ENCODE results near the gene RAPGEF1. TPM values are rescaled to one million over a fixed set of nuclear protein-coding genes. Genes with fewer than 3 reads are reported as not detected.

The RAPGEF1 gene
- total and polyA plus RNA-seq, 2 of the 13 experiments (the other 11 are each of a cell fraction or from before 2014, with no cell fraction given), result 21.2 to 38.9 TPM

DNA sequence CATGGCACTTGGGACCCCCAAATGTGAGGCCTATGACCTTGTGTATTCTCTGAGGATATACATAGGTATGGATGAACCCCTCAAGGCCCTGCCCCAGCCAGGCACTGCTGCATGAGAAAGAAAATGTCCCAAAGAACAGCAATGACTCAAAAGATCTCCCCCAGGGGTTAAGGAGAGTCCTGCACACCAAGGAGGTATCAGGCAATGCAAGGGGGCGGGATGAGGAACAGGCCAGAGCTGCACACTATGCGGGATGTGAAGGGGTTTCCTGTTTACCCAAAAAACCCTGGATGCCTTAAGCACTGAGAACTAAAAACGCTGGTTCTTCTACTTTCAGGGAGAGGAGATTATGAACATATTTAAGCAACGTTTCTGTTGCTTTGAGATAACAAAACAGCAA lies 3.4 kb downstream of the RAPGEF1 start (continued):
- TF ChIP-seq, protein P1, sequence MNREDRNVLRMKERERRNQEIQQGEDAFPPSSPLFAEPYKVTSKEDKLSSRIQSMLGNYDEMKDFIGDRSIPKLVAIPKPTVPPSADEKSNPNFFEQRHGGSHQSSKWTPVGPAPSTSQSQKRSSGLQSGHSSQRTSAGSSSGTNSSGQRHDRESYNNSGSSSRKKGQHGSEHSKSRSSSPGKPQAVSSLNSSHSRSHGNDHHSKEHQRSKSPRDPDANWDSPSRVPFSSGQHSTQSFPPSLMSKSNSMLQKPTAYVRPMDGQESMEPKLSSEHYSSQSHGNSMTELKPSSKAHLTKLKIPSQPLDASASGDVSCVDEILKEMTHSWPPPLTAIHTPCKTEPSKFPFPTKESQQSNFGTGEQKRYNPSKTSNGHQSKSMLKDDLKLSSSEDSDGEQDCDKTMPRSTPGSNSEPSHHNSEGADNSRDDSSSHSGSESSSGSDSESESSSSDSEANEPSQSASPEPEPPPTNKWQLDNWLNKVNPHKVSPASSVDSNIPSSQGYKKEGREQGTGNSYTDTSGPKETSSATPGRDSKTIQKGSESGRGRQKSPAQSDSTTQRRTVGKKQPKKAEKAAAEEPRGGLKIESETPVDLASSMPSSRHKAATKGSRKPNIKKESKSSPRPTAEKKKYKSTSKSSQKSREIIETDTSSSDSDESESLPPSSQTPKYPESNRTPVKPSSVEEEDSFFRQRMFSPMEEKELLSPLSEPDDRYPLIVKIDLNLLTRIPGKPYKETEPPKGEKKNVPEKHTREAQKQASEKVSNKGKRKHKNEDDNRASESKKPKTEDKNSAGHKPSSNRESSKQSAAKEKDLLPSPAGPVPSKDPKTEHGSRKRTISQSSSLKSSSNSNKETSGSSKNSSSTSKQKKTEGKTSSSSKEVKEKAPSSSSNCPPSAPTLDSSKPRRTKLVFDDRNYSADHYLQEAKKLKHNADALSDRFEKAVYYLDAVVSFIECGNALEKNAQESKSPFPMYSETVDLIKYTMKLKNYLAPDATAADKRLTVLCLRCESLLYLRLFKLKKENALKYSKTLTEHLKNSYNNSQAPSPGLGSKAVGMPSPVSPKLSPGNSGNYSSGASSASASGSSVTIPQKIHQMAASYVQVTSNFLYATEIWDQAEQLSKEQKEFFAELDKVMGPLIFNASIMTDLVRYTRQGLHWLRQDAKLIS (CRISPR knock-in tag; IDR thresholded peaks at IDR 0.05), result no peak
- TF ChIP-seq PAF1 (CRISPR knock-in tag; IDR thresholded peaks at IDR 0.05) (no peak), ZNF674 (CRISPR knock-in tag; IDR thresholded peaks at IDR 0.05; ENCODE audit: low read depth) (no peak), ZNF569 (CRISPR knock-in tag; IDR thresholded peaks at IDR 0.05; ENCODE audit: borderline replicate concordance) (no peak), ZNF326 (CRISPR knock-in tag; IDR thresholded peaks at IDR 0.05; ENCODE audit: borderline replicate concordance) (no peak), DMTF1 (CRISPR knock-in tag; IDR thresholded peaks at IDR 0.05) (no peak), TOE1 (CRISPR knock-in tag; IDR thresholded peaks at IDR 0.05) (no peak), ZIK1 (CRISPR knock-in tag; IDR thresholded peaks at IDR 0.05; ENCODE audit: borderline replicate concordance, low read depth) (no peak), PHF21A (CRISPR knock-in tag; IDR thresholded peaks at IDR 0.05) (no peak), ZNF639 (CRISPR knock-in tag; conservative IDR thresholded peaks at IDR 0.05) (no peak), CCAR2 (optimal IDR thresholded peaks at IDR 0.05; ENCODE audit: low read depth, low read length) (no peak)
- TF ChIP-seq, protein P2, sequence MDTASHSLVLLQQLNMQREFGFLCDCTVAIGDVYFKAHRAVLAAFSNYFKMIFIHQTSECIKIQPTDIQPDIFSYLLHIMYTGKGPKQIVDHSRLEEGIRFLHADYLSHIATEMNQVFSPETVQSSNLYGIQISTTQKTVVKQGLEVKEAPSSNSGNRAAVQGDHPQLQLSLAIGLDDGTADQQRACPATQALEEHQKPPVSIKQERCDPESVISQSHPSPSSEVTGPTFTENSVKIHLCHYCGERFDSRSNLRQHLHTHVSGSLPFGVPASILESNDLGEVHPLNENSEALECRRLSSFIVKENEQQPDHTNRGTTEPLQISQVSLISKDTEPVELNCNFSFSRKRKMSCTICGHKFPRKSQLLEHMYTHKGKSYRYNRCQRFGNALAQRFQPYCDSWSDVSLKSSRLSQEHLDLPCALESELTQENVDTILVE (CRISPR knock-in tag; IDR thresholded peaks at IDR 0.05), result no peak
- TF ChIP-seq, protein P3, sequence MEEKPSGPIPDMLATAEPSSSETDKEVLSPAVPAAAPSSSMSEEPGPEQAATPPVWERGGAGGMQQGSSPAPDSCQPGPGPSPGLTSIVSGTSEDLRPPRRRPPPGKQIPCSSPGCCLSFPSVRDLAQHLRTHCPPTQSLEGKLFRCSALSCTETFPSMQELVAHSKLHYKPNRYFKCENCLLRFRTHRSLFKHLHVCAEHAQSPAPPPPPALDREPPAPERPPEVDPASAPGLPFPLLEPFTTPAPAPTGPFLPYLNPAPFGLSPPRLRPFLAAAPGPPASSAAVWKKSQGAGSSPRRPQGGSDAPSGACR (CRISPR knock-in tag; IDR thresholded peaks at IDR 0.05), result no peak
- TF ChIP-seq, protein P4, sequence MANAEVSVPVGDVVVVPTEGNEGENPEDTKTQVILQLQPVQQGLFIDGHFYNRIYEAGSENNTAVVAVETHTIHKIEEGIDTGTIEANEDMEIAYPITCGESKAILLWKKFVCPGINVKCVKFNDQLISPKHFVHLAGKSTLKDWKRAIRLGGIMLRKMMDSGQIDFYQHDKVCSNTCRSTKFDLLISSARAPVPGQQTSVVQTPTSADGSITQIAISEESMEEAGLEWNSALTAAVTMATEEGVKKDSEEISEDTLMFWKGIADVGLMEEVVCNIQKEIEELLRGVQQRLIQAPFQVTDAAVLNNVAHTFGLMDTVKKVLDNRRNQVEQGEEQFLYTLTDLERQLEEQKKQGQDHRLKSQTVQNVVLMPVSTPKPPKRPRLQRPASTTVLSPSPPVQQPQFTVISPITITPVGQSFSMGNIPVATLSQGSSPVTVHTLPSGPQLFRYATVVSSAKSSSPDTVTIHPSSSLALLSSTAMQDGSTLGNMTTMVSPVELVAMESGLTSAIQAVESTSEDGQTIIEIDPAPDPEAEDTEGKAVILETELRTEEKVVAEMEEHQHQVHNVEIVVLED (CRISPR knock-in tag; IDR thresholded peaks at IDR 0.05; ENCODE audit: borderline replicate concordance), result no peak
